ENCODE results near the gene HIGD1B. TPM values are rescaled to one million over a fixed set of nuclear protein-coding genes. Genes with fewer than 3 reads are reported as not detected.

Gene HIGD1B
- total RNA-seq, 2 donors from 2014 or later: 1.6 TPM; not detected in 1

GRCh38 chr17:44846206-44846605, 1.5 kb upstream of the HIGD1B start:
- Histone ChIP-seq H3K4me1 (ENCODE audit: control insufficient read depth in 1 of 2, low read depth in 2 of 2) (peaks cover 0 to 4% of the 10 kb centered on the region in 2 donors), H3K27ac (no peak overlapping the region), H3K9me3 (no peaks in the 10 kb centered on the region), H3K36me3 (peaks cover 13% of the 10 kb centered on the region), H3K4me3 (no peak overlapping the region), H3K27me3 (replicated peaks; ENCODE audit: insufficient read depth) (no peaks in the 10 kb centered on the region)
- DNase-seq (ENCODE audit: low spot score) (no peak), ATAC-seq (ENCODE audit: insufficient number of reproducible peaks, low FRiP score, low read depth) (no peak)
- TF ChIP-seq, protein P1, sequence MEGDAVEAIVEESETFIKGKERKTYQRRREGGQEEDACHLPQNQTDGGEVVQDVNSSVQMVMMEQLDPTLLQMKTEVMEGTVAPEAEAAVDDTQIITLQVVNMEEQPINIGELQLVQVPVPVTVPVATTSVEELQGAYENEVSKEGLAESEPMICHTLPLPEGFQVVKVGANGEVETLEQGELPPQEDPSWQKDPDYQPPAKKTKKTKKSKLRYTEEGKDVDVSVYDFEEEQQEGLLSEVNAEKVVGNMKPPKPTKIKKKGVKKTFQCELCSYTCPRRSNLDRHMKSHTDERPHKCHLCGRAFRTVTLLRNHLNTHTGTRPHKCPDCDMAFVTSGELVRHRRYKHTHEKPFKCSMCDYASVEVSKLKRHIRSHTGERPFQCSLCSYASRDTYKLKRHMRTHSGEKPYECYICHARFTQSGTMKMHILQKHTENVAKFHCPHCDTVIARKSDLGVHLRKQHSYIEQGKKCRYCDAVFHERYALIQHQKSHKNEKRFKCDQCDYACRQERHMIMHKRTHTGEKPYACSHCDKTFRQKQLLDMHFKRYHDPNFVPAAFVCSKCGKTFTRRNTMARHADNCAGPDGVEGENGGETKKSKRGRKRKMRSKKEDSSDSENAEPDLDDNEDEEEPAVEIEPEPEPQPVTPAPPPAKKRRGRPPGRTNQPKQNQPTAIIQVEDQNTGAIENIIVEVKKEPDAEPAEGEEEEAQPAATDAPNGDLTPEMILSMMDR (IDR thresholded peaks at IDR 0.05): no peak

GRCh38 chr17:44848257-44848795, 643 bp downstream of the HIGD1B start:
- ATAC-seq (ENCODE audit: insufficient number of reproducible peaks, low FRiP score, low read depth) (no peak), DNase-seq (ENCODE audit: low spot score) (no peak)
- H3K9me3 ChIP-seq: no peaks in the 10 kb centered on the region
- no peaks in the 10 kb centered on the region for H3K4me1 ChIP-seq (ENCODE audit: control insufficient read depth in 1 of 2, low read depth in 2 of 2)
- TF ChIP-seq, protein P1 (IDR thresholded peaks at IDR 0.05): no peak
- no peaks in the 10 kb centered on the region for H3K27me3 ChIP-seq (replicated peaks; ENCODE audit: insufficient read depth)
- peaks cover 29% of the 10 kb centered on the region for H3K36me3 ChIP-seq
- no peak overlapping the region for H3K4me3 ChIP-seq
- no peak overlapping the region for H3K27ac ChIP-seq

DNA sequence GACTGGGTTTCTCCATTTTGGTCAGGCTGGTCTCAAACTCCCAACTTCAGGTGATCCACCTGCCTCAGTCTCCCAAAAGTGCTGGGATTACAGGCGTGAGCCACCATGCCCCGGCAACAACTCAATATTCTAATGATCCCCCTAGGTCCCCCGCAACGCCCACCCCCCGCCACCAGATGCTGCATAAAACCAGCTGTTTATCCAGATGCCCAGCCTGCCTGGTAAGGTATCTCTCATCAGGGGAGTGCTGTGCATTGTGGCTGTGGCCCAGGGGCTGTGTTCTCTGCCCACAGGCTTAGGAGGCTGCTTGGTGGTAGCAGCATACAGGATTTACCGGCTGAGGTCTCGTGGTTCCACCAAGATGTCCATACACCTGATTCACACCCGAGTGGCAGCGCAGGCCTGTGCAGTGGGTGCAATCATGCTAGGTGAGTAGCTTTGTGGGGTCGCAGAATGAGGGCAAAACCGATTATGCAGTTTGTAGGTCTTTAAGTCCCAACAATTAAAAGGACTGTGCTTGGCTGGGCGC, 1.3 kb downstream of the HIGD1B start:
- DNase-seq (ENCODE audit: low spot score) (no peak), ATAC-seq (ENCODE audit: insufficient number of reproducible peaks, low FRiP score, low read depth) (no peak)
- Histone ChIP-seq H3K36me3 (peaks cover 36% of the 10 kb centered on the region), H3K9me3 (no peaks in the 10 kb centered on the region), H3K27ac (no peak overlapping the region), H3K27me3 (replicated peaks; ENCODE audit: insufficient read depth) (no peaks in the 10 kb centered on the region), H3K4me3 (no peak overlapping the region), H3K4me1 (ENCODE audit: control insufficient read depth in 1 of 2, low read depth in 2 of 2) (no peaks in the 10 kb centered on the region)
- TF ChIP-seq, protein P1 (IDR thresholded peaks at IDR 0.05): no peak

- H3K36me3 ChIP-seq: peaks cover 46% of the 10 kb centered on the region
- H3K27ac ChIP-seq: no peak overlapping the region
- no peak overlapping the region for H3K4me3 ChIP-seq
- no peak for ATAC-seq (ENCODE audit: insufficient number of reproducible peaks, low FRiP score, low read depth)
- DNase-seq (ENCODE audit: low spot score): no peak
- H3K4me1 ChIP-seq (ENCODE audit: control insufficient read depth in 1 of 2, low read depth in 2 of 2): no peaks in the 10 kb centered on the region
- no peaks in the 10 kb centered on the region for H3K27me3 ChIP-seq (replicated peaks; ENCODE audit: insufficient read depth)
- H3K9me3 ChIP-seq: no peaks in the 10 kb centered on the region
- TF ChIP-seq, protein P1 (IDR thresholded peaks at IDR 0.05): no peak
Observed at GRCh38 chr17:44850025-44850424, 2.3 kb downstream of the HIGD1B start.

DNA sequence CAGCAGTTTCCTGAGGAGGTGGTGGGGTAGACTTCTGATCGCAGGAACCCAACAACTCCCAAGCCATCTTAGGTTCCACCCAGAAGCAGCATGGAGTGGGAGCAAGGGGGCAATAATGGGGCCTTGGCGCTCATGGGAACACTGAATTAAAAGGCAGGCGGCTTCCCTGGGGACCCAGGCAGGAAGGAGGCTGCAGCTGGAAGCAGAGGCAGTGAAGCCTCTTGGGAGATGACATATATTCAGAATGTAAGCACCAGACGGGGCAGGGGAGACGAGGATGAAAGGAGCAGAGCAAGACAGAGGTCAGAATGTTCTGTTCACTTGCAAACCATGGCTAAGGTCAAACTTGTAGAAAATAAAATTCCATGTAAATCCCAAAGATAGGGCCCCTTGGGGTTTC, 2.9 kb downstream of the HIGD1B start:
- TF ChIP-seq, protein P1 (IDR thresholded peaks at IDR 0.05): no peak
- no peak for ATAC-seq (ENCODE audit: insufficient number of reproducible peaks, low FRiP score, low read depth)
- DNase-seq (ENCODE audit: low spot score): no peak
- Histone ChIP-seq H3K36me3 (peaks cover 52% of the 10 kb centered on the region), H3K4me1 (ENCODE audit: control insufficient read depth in 1 of 2, low read depth in 2 of 2) (no peaks in the 10 kb centered on the region), H3K9me3 (no peaks in the 10 kb centered on the region), H3K27ac (no peak overlapping the region), H3K4me3 (no peak overlapping the region), H3K27me3 (replicated peaks; ENCODE audit: insufficient read depth) (no peaks in the 10 kb centered on the region)

Data from thoracic aorta (tissue), 2 donors.